ENCODE measurements around the gene SLC25A21. TPM values are rescaled to one million over a fixed set of nuclear protein-coding genes. Genes with fewer than 3 reads are reported as not detected.

The SLC25A21 gene
- total and polyA plus RNA-seq, 2 of the 13 experiments (the other 11 are each of a cell fraction or from before 2014, with no cell fraction given), result 1.9 to 2.9 TPM

GRCh38 chr14:36671149-36671548 lies 501.3 kb downstream of the SLC25A21 start:
- DNase-seq (ENCODE audit: low spot score) (no peak), FAIRE-seq (no peak), ATAC-seq (no peak)
- H3K9ac ChIP-seq (ENCODE audit: insufficient read depth, low read depth, low read length), result no peak overlapping the region
- H3K27ac ChIP-seq (ENCODE audit: extremely low read length, insufficient read depth, low read length), result no peak overlapping the region
- peaks cover 0 to 10% of the 10 kb centered on the region in 2 experiments; a peak in 2 of 5 replicates for H3K27me3 ChIP-seq (ENCODE audit: control insufficient read depth in 1 of 2, insufficient read depth in 2 of 2, low read length in 2 of 2)
- TF ChIP-seq MAFK (conservative IDR thresholded peaks at IDR 0.05 in 1 of 2, IDR thresholded peaks at IDR 0.05 in 1 of 2; ENCODE audit: low read length in 2 of 2) (0 out of 4 replicates have a peak, but pooled peaks of 1 of the 2 experiments have one; percentile 16), TOE1 (CRISPR knock-in tag; IDR thresholded peaks at IDR 0.05) (no peak), RBM39 (IDR thresholded peaks at IDR 0.05; ENCODE audit: low read depth, low read length, poor library complexity, severe bottlenecking) (no peak)
- H4K20me1 ChIP-seq (ENCODE audit: insufficient read depth, low read length), result no peaks in the 10 kb centered on the region
- under 1% methylated on average over 3 of the region's 3 CpGs for WGBS (ENCODE audit: low lambda C conversion rate)
- in situ Hi-C loops (cut with HindIII; ENCODE audit: extremely low pct_ligation_motif_present, low pct_unique_long_range_greater_than_20kb), result no loop called here
- no TSS peak for BruUV-seq (replicated peaks)
- H3K9me3 ChIP-seq (ENCODE audit: low read length), result no peaks in the 10 kb centered on the region
- POLR2A ChIA-PET, result no interaction called here
- no peak overlapping the region for H3K4me2 ChIP-seq (ENCODE audit: low read depth, low read length)
- no peak overlapping the region for H3K4me3 ChIP-seq (replicated peaks in 1 of 3; ENCODE audit: insufficient read depth in 1 of 3, low read depth in 2 of 3, low read length in 3 of 3)
- H2AFZ ChIP-seq (ENCODE audit: low read length), result no peak overlapping the region
- H3K4me1 ChIP-seq (ENCODE audit: insufficient read depth, low read length), result no peaks in the 10 kb centered on the region
- H3K79me2 ChIP-seq (ENCODE audit: insufficient read depth, low read length), result no peaks in the 10 kb centered on the region
- intact Hi-C loops (cut with micrococcal nuclease; ENCODE audit: unreplicated experiment), result no loop called here
- no peaks in the 10 kb centered on the region for H3K36me3 ChIP-seq (replicated peaks in 1 of 2; ENCODE audit: control insufficient read depth in 1 of 2, insufficient read depth in 2 of 2, low read length in 2 of 2)
- CTCF ChIA-PET (ENCODE audit: low intra/inter-chr PET ratio, low total read pairs), result no interaction called here

GRCh38 chr14:36667679-36668078 lies 504.7 kb downstream of the SLC25A21 start:
- Histone ChIP-seq H3K9ac (ENCODE audit: insufficient read depth, low read depth, low read length) (no peak overlapping the region), H3K4me1 (ENCODE audit: insufficient read depth, low read length) (no peaks in the 10 kb centered on the region), H3K4me2 (ENCODE audit: low read depth, low read length) (no peak overlapping the region), H3K4me3 (replicated peaks in 1 of 3; ENCODE audit: insufficient read depth in 1 of 3, low read depth in 2 of 3, low read length in 3 of 3) (no peak overlapping the region), H3K36me3 (replicated peaks in 1 of 2; ENCODE audit: control insufficient read depth in 1 of 2, insufficient read depth in 2 of 2, low read length in 2 of 2) (no peaks in the 10 kb centered on the region), H2AFZ (ENCODE audit: low read length) (no peak overlapping the region), H4K20me1 (ENCODE audit: insufficient read depth, low read length) (no peaks in the 10 kb centered on the region), H3K27ac (ENCODE audit: extremely low read length, insufficient read depth, low read length) (no peak overlapping the region), H3K9me3 (ENCODE audit: low read length) (no peaks in the 10 kb centered on the region), H3K27me3 (ENCODE audit: control insufficient read depth in 1 of 2, insufficient read depth in 2 of 2, low read length in 2 of 2) (peaks cover 4 to 35% of the 10 kb centered on the region in 2 experiments; a peak in 4 of 5 replicates), H3K79me2 (ENCODE audit: insufficient read depth, low read length) (no peaks in the 10 kb centered on the region)
- DNase-seq (ENCODE audit: low spot score) (no peak), ATAC-seq (no peak), FAIRE-seq (no peak)
- CTCF ChIA-PET (ENCODE audit: low intra/inter-chr PET ratio, low total read pairs), result no interaction called here
- POLR2A ChIA-PET, result no interaction called here
- no TSS peak for BruUV-seq (replicated peaks)
- intact Hi-C loops (cut with micrococcal nuclease; ENCODE audit: unreplicated experiment) (no loop called here), in situ Hi-C loops (cut with HindIII; ENCODE audit: extremely low pct_ligation_motif_present, low pct_unique_long_range_greater_than_20kb) (no loop called here)
- WGBS (ENCODE audit: low lambda C conversion rate), result 10% methylated on average over 4 of the region's 4 CpGs
- TF ChIP-seq ZBTB25 (CRISPR knock-in tag; IDR thresholded peaks at IDR 0.05) (no peak), ZNF841 (CRISPR knock-in tag; IDR thresholded peaks at IDR 0.05; ENCODE audit: borderline replicate concordance) (no peak), ZNF749 (CRISPR knock-in tag; IDR thresholded peaks at IDR 0.05; ENCODE audit: borderline replicate concordance) (no peak), MTA3 (CRISPR knock-in tag; IDR thresholded peaks at IDR 0.05) (no peak), THYN1 (CRISPR knock-in tag; IDR thresholded peaks at IDR 0.05; ENCODE audit: borderline replicate concordance, low read depth) (no peak), HDAC6 (IDR thresholded peaks at IDR 0.05; ENCODE audit: low read depth, low read length) (no peak), PHF20 (CRISPR knock-in tag; IDR thresholded peaks at IDR 0.05) (no peak), PAF1 (CRISPR knock-in tag; IDR thresholded peaks at IDR 0.05) (no peak), SMAD9 (CRISPR knock-in tag; IDR thresholded peaks at IDR 0.05) (no peak), KLF16 (CRISPR knock-in tag; IDR thresholded peaks at IDR 0.05) (no peak), YEATS2 (CRISPR knock-in tag; IDR thresholded peaks at IDR 0.05; ENCODE audit: borderline replicate concordance) (no peak), GPN1 (CRISPR knock-in tag; IDR thresholded peaks at IDR 0.05; ENCODE audit: borderline replicate concordance) (no peak), MATR3 (CRISPR knock-in tag; IDR thresholded peaks at IDR 0.05) (no peak), SNAPC2 (CRISPR knock-in tag; IDR thresholded peaks at IDR 0.05) (no peak), ZNF772 (CRISPR knock-in tag; IDR thresholded peaks at IDR 0.05) (no peak), ZNF670 (CRISPR knock-in tag; IDR thresholded peaks at IDR 0.05; ENCODE audit: borderline replicate concordance) (no peak), ZNF619 (CRISPR knock-in tag; IDR thresholded peaks at IDR 0.05) (no peak), POGZ (CRISPR knock-in tag; IDR thresholded peaks at IDR 0.05) (no peak)
